ENCODE measurements around the gene WASF3.
A peak's percentile ranks its signal among the peaks of the same experiment; 100 is the strongest.

Gene WASF3
- total RNA-seq: 0.20 to 0.26 reads per million in 2 donors

- DNase-seq: peak; percentile 7
Measured at GRCh38 chr13:26557393-26558073, at the start of gene WASF3. WASF3 (plus strand) TSS chr13:26557683; CDS start chr13:26642271, 84,588 bp downstream.

DNA sequence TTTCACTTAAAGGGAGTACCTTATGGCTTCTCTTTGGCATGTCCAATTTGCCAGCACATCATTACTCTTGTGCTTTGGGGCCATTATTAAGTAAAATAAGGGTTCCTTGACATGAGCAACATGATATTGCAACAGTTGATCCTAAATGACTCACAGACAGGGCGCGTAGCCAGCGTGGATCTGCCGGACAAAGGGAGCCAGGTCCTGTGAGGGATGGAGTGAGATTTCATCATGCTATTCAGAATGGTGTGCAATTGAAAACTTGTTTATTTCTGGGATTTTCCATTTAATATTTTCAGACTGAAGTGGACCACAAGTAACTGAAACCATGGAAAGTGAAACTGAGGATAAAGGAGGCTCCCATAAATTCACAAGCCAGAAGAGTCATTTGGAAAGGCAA, 48.6 kb upstream of the WASF3 start:
- no peak for DNase-seq

- no peak for DNase-seq
Measured at GRCh38 chr13:26509491-26509890, 48.0 kb upstream of the WASF3 start.

DNA sequence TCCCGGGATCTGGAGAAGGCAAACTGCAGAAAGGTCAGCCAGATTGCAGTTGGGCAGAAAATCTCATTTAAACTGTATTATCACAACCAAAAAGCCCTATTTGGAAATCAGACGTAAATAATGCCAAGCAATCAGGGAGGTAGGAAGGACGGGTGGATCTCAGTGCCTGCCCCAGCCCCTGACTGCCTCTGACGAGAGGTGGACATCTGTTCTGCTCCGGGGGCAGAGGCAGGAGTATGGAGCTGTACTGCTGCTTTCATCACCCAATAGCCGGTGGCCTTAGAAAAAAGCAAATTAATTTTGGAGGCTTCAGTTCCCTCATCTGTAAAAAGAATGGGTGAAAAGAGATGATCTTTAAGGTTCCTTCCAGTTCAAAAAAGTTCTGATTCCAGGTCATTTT, 43.6 kb upstream of the WASF3 start:
- no peak for DNase-seq

DNA sequence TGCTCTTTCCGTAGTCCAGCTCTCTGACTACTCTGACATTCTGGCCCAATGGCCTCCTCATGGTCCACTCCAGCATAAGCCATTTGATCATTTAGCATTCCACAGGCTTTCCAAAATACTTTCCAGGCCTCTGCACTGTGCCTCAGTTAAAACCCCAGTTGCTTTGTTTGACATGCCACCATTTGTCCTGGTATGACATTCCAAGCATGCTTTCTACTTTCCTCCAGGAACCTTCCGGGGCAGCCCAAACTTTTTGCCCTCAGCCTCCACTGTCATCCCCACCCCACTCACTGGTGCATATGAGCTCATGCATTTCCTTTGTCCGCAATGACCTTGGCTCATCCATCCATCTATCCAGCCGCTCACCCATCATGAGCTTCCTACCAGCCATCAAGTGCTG, 41.8 kb upstream of the WASF3 start:
- DNase-seq: no peak

- no peak for DNase-seq
Measured at GRCh38 chr13:26517936-26518335, 39.5 kb upstream of the WASF3 start.

GRCh38 chr13:26518451-26518959, 39.0 kb upstream of the WASF3 start:
- DNase-seq: no peak

GRCh38 chr13:26522571-26522970, 34.9 kb upstream of the WASF3 start:
- DNase-seq: no peak

GRCh38 chr13:26523007-26523406, 34.5 kb upstream of the WASF3 start:
- no peak for DNase-seq

DNA sequence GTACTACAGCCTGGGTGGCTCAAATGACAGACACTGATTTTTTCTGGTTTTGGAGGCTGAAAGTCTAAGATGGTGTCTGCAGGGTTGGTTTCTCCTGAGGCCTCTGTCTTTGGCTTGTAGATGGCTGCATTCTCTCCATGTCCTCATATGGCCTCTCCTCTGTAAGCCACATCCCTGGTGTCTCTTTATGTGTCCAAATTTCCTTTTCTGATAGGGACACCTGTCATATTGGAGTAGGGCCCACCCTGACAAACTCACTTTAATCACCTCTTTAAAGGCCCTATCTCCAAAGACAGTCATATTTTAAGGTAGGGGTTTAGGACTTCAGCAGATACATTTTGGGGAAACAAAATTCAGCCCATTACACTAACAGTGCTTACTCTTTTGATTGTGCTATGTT, 32.0 kb upstream of the WASF3 start:
- DNase-seq: no peak

DNA sequence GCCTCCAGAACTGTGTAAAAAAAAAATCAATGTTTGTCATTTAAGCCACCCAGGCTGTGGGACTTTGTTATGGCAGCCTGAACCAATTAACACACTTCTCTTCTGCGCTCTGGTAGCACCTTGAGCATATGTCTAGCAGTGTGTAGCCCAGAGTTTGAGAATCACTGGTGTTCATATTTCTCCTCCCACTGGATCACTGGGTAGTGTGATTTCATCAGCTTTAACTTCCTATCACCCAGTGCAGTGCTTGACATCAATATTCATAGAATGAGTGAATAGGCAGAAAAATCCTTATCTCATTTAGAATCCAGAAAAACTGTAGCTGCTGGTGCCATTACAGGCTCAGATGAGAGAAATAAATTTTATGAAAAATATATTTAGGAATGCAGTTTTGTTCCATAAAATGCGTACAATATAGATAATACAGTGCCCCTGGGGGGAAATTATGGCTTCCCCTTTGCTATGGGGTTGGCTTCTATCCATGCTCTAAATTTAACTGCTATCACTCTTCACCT, 30.7 kb upstream of the WASF3 start:
- DNase-seq: no peak

GRCh38 chr13:26528527-26528926, 29.0 kb upstream of the WASF3 start:
- DNase-seq: no peak

DNA sequence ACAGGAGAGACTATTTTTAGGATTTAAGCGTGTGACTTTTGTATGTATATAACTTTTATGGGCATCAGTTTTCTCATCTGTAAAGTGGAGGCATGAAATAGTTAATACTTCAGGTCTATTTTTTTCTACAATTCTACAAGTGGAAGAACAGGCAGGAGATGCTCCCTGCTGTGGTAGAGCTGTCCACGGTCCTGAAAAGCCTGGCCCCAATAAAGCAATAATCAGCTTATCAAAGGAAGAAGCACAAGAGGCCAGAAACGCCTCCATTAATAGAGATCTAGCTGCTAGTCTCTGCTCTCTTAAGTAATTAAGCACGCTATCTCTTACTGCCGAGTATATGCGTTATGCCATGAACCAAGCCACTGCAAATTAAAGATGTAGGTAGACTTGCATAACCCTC, 28.0 kb upstream of the WASF3 start:
- no peak for DNase-seq

DNA sequence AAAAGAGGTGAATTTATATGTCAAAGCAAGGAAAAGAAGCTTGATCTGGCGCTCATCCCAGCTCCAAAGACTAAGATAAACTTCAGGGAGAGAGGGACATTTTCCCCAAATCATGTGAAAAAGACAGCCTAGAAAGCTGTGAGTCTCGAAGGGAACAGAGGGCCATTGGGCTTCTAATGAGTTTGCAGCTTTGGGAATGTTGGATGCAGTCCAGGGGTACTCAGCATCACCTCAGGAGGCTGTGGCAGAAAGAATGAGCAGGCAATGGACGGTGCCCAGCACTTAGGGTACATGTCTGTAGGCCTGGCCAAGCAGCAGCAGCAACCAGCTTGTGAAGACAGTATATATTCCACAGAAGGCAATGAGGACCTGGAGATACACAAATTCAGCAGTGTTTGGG, 25.7 kb upstream of the WASF3 start:
- DNase-seq: no peak

DNA sequence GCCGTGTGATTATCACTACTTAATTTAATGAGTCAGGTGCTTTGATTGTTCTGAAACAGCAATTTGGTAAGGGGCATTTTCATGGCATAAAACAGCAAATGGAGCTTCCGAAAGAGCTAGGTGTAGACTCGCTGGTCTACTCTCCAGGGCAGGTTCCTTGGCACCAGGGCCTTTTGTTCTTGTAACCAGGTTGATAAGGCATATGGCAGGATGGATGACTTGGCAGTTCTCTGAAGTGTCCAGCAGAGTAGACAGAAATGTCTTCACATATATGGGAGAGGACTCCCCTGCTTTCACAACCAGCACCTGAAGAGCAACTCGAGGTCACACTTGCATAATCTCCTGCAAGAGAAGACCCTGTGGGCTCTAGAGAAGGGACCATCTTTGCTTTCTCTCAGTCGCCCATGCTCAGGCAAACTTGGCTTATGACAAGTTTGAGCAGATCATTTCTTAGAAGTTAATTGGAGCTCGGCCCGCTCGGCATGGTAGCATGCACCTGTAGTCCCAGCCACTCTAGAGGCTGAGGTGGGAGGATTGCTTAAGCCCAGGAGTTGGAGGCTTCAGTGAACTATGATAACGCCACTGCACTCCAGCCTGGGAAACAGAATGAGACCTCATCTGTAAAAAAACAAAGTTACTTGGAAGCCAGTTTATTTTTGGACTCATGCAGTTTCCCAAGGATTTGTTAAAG, 23.3 kb upstream of the WASF3 start:
- no peak for DNase-seq

DNA sequence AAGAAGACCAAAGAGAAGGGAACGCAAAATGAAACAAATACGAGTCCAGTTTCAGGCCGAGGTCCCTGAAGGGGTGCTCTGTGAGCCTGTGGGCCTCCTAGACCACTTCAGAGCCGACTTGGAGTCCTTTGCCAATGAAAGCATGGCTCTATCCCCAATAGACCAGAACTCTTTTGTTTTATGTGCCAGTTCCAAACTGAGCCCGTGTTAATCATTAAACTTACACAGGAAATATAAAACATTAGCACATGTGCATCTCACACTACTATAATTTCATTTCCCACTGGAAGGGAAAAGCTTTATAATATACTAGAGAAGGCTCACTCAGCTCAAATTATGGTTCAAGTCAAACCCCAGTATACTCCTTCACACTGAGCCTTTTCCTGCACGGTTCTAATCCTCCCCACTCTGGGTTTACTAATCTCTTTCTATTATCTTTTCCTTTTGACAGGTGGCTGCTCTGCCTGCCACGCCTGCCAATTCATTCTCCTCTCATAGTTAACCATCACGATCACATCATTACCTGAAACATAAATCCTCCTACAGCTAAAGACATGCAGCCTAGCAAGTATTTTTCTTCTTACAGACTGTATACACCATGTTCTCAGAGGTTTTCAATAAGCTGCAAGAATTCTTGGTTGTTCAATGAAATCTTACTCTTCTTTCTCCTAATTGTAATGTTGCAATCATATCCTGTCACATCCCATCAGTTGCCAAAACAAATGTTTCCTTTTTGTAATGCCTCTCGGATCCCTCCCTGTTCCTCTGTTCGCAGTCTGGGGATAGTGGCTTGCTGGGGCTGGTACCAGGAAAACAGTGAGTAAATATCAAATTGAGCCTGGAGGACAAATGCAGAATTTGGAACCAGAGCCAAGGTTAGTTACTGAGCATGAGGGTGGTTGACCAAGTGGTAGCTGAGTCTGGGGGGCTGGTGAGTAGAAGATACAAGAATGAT, 18.8 kb upstream of the WASF3 start:
- DNase-seq: no peak

GRCh38 chr13:26539738-26540292, 17.7 kb upstream of the WASF3 start:
- DNase-seq: no peak

GRCh38 chr13:26540334-26540733, 17.1 kb upstream of the WASF3 start:
- no peak for DNase-seq

DNA sequence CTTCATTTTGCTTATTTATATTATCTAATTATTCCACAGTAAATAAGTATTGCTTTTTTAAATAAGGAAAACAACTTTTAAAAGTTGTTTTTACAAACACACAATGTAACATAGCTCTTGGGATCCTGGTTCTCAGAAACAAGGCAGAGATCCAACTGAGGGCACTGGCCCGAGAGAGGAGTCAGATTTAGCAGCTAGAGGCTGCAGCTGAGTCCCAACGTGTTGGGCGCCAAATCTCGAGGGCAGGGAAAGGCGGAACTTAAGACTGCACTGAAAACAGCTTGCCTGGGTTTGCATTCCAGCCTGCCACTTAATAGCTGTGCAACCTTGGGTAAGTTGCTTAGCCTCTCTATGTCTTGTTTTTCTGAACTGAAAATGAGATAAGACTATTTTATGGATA, 16.4 kb upstream of the WASF3 start:
- DNase-seq: no peak

DNA sequence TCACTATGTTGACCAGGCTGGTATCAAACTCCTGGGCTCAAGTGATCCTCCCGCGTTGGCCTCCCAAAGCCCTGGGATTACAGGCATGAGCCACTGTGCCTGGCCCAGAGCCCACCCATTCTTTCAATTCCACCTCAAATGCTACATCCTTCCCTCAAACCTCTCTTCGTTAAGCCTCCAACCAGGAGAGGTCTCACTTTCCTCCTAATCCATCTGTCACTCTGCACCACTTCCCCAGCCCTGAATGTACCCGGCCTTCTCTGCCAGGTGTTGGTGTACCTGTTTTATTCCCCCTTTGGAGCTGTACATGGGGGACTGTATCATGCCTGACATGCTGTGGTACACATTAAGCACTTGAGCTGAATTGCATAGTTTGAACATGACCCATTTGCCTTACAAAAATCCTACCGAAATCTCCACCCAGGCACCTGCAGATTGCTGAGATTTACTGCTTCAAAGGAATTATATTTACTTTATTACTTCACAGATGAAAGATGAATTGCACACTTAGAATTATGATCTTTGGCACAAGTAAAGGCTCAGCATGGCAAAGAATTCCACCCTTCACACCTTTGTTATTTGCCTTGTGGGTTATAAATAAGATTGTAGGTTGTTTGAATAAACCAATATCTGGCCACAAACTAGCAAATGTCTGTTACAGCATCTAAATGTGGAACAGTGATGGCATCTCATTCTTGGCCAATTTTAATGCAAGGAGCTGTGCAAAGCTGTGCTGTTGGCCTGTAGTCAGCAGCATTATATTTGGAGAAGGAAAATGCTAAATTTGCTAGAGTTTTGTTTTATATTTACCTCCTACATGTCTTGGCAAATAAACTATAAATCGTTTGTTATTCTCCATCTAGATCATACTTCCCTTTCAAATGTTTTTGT, 15.6 kb upstream of the WASF3 start:
- no peak for DNase-seq

DNA sequence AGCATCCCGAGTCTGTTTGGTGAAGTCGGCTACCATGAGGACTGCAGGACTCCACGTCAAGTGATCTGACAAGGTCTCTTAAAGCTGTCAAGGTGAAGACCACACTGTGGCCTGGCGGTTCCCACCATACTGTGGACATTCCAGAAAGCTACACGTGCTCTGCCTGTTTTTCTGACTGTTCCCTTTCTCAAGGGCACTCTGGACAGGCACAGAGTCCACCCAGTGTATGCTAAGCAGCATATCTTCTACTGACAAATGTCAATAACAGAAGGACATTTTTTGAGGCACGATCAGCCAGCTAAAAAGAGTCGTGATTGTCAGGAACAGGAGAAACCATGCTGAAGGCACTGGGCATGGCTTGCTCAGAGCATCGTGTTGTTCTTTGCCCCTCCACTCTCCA, 12.8 kb upstream of the WASF3 start:
- DNase-seq: no peak
